GM23338 (cell line): ENCODE results near the gene FNDC4. TPM values are rescaled to one million over a fixed set of nuclear protein-coding genes. Genes with fewer than 3 reads are reported as not detected.

ENCODE experiments used
- ATAC-seq: fragments of 200-7000 bp; cut with Tn5 transposase; 3 replicates; pipeline ENCODE4 v1.9.1; 2020
- DNase-seq: peaks from one replicate; pipeline ENCODE4 v3.0.0-alpha.2; 2015; ENCODE audit warnings: low spot score
- H2AFZ ChIP-seq: fragments of 200-600 bp; sonication (generic); 2 replicates; pipeline ENCODE4 v1.8.0; 2016; ENCODE audit warnings: antibody characterized with exemption, mild to moderate bottlenecking, moderate library complexity
- H3F3A ChIP-seq: fragments of 200-600 bp; sonication (generic); replicated peaks from 2 replicates; pipeline ENCODE4 v1.8.0; 2017; ENCODE audit warnings: antibody characterized with exemption, mixed run types, low read depth
- H3K27ac ChIP-seq: fragments of 200-600 bp; sonication (generic); 2 replicates; pipeline ENCODE4 v1.6.1; 2016; ENCODE audit warnings: low read depth
- H3K27me3 ChIP-seq: fragments of 200-600 bp; sonication (generic); 2 replicates; pipeline ENCODE4 v1.8.0; 2016; ENCODE audit warnings: mild to moderate bottlenecking, mixed run types, moderate library complexity; ENCODE audit not compliant: insufficient read depth
- H3K36me3 ChIP-seq: fragments of 200-600 bp; sonication (generic); 2 replicates; pipeline ENCODE4 v1.8.0; 2016; ENCODE audit warnings: mild to moderate bottlenecking; ENCODE audit not compliant: insufficient read depth
- H3K4me1 ChIP-seq: fragments of 200-600 bp; sonication (generic); 2 replicates; pipeline ENCODE4 v1.8.0; 2016; ENCODE audit warnings: mild to moderate bottlenecking, moderate library complexity; ENCODE audit not compliant: insufficient read depth
- H3K4me2 ChIP-seq: fragments of 200-600 bp; sonication (generic); 2 replicates; pipeline ENCODE4 v1.7.1; 2017; ENCODE audit warnings: mixed run types
- H3K4me3 ChIP-seq: fragments of 200-600 bp; sonication (generic); 2 replicates; pipeline ENCODE4 v1.6.1; 2016; ENCODE audit warnings: mixed run types
- H3K79me2 ChIP-seq: fragments of 200-600 bp; sonication (generic); replicated peaks from 2 replicates; pipeline ENCODE4 v1.8.0; 2017; ENCODE audit warnings: mild to moderate bottlenecking; ENCODE audit not compliant: insufficient read depth
- H3K9me2 ChIP-seq: fragments of 200-600 bp; sonication (generic); 2 replicates; pipeline ENCODE4 v1.8.0; 2017; ENCODE audit not compliant: insufficient read depth
- H4K20me1 ChIP-seq: fragments of 200-600 bp; sonication (generic); replicated peaks from 2 replicates; pipeline ENCODE4 v1.8.0; 2017; ENCODE audit warnings: mild to moderate bottlenecking; ENCODE audit not compliant: insufficient read depth
- H3K27ac Mint-ChIP-seq: 2 replicates; pipeline ENCODE4 v1.8.0; 2020; ENCODE audit warnings: inconsistent platforms, mild to moderate bottlenecking, moderate library complexity, mixed read lengths
- H3K27me3 Mint-ChIP-seq: 3 replicates; pipeline ENCODE4 v1.8.0; 2022; ENCODE audit warnings: low read depth, mild to moderate bottlenecking, moderate library complexity, mixed read lengths, inconsistent platforms; ENCODE audit not compliant: insufficient read depth, poor library complexity
- H3K36me3 Mint-ChIP-seq: 3 replicates; pipeline ENCODE4 v1.8.0; 2021; ENCODE audit warnings: low read depth, mild to moderate bottlenecking, inconsistent platforms, moderate library complexity, mixed read lengths
- H3K4me1 Mint-ChIP-seq: 3 replicates; pipeline ENCODE4 v1.8.0; 2020; ENCODE audit warnings: mild to moderate bottlenecking, inconsistent platforms, mixed read lengths
- H3K4me3 Mint-ChIP-seq: 3 replicates; pipeline ENCODE4 v1.8.0; 2021; ENCODE audit warnings: moderate library complexity, mild to moderate bottlenecking, inconsistent platforms, mixed read lengths
- H3K9me3 Mint-ChIP-seq: 3 replicates; pipeline ENCODE4 v1.8.0; 2020; ENCODE audit warnings: moderate library complexity, mild to moderate bottlenecking, inconsistent platforms, mixed read lengths
- CREB1 ChIP-seq: fragments of 250-450 bp; sonication (Bioruptor Pico); IDR thresholded peaks from 2 replicates; pipeline ENCODE4 v1.5.0; 2020; ENCODE audit warnings: low read depth, mild to moderate bottlenecking, moderate library complexity
- EZH2 ChIP-seq: fragments of 200-600 bp; sonication (generic); IDR thresholded peaks from one replicate; pipeline ENCODE4 v1.8.0; 2017; ENCODE audit warnings: antibody characterized with exemption, mild to moderate bottlenecking, low read depth; ENCODE audit not compliant: unreplicated experiment
- EZH2phosphoT487 ChIP-seq: fragments of 200-600 bp; sonication (generic); IDR thresholded peaks from one replicate; pipeline ENCODE4 v1.8.1; 2018; ENCODE audit warnings: antibody characterized with exemption; ENCODE audit not compliant: unreplicated experiment
- JUNB ChIP-seq: IDR thresholded peaks from one replicate; pipeline ENCODE4 v1.6.1; 2016; ENCODE audit warnings: antibody characterized with exemption; ENCODE audit not compliant: unreplicated experiment
- NANOG ChIP-seq: IDR thresholded peaks from 2 replicates; pipeline ENCODE4 v1.6.1; 2016; ENCODE audit warnings: antibody characterized with exemption, borderline replicate concordance
- POLR2AphosphoS5 ChIP-seq: IDR thresholded peaks from 2 replicates; pipeline ENCODE4 v1.6.1; 2016; ENCODE audit warnings: antibody characterized with exemption, low read depth
- STAT1 ChIP-seq: IDR thresholded peaks from one replicate; pipeline ENCODE4 v1.6.1; 2016; ENCODE audit warnings: antibody characterized with exemption; ENCODE audit not compliant: unreplicated experiment
- ZNF114 ChIP-seq: fragments of 250-450 bp; sonication (Bioruptor Pico); IDR thresholded peaks from 2 replicates; pipeline ENCODE4 v1.5.0; 2020; ENCODE audit warnings: mild to moderate bottlenecking, moderate library complexity
- ZNF331 ChIP-seq: fragments of 250-450 bp; sonication (Bioruptor Pico); IDR thresholded peaks from 2 replicates; pipeline ENCODE4 v1.5.0; 2020; ENCODE audit warnings: low read depth, mild to moderate bottlenecking, moderate library complexity
- polyA plus RNA-seq: library from polyadenylated mRNA; unstranded; fragments of >200 nt; fragmentation: Nextera tagmentation; extraction: Ambion mirVana; gene quantifications from 2 replicates; pipeline ENCODE4 v1.2.1, GENCODE V29; 2016
- total RNA-seq: library from RNA; depleted of rRNA; stranded (reverse); fragments of >200 nt; shearing (Covaris generic); gene quantifications from 2 replicates; pipeline ENCODE4 v1.2.3, GENCODE V29; 2014
- TF ChIP-seq, protein P1 (sequence below): fragments of 250-450 bp; sonication (Bioruptor Pico); IDR thresholded peaks from 2 replicates; pipeline ENCODE4 v1.5.0; 2020; ENCODE audit warnings: mild to moderate bottlenecking, moderate library complexity
- TF ChIP-seq, protein P2 (sequence below): IDR thresholded peaks from 2 replicates; pipeline ENCODE4 v1.6.1; 2016; ENCODE audit warnings: antibody characterized with exemption
- TF ChIP-seq, protein P3 (sequence below), 2 experiments: fragments of 200-600 bp in 1 of 2; sonication (generic) in 1 of 2; conservative IDR thresholded peaks; 2 replicates each; pipeline versions ENCODE4 v1.5.1 to v1.6.1; 2016 to 2017; ENCODE audit warnings: antibody characterized with exemption in 2 of 2, low read depth in 2 of 2, mild to moderate bottlenecking in 2 of 2, moderate library complexity in 1 of 2
- TF ChIP-seq, protein P4 (sequence below): IDR thresholded peaks from one replicate; pipeline ENCODE4 v1.6.1; 2018; ENCODE audit warnings: antibody characterized with exemption; ENCODE audit not compliant: unreplicated experiment

The FNDC4 gene
- total and polyA plus RNA-seq, 2 experiments from 2014 or later = 5.9 to 13.3 TPM

DNA sequence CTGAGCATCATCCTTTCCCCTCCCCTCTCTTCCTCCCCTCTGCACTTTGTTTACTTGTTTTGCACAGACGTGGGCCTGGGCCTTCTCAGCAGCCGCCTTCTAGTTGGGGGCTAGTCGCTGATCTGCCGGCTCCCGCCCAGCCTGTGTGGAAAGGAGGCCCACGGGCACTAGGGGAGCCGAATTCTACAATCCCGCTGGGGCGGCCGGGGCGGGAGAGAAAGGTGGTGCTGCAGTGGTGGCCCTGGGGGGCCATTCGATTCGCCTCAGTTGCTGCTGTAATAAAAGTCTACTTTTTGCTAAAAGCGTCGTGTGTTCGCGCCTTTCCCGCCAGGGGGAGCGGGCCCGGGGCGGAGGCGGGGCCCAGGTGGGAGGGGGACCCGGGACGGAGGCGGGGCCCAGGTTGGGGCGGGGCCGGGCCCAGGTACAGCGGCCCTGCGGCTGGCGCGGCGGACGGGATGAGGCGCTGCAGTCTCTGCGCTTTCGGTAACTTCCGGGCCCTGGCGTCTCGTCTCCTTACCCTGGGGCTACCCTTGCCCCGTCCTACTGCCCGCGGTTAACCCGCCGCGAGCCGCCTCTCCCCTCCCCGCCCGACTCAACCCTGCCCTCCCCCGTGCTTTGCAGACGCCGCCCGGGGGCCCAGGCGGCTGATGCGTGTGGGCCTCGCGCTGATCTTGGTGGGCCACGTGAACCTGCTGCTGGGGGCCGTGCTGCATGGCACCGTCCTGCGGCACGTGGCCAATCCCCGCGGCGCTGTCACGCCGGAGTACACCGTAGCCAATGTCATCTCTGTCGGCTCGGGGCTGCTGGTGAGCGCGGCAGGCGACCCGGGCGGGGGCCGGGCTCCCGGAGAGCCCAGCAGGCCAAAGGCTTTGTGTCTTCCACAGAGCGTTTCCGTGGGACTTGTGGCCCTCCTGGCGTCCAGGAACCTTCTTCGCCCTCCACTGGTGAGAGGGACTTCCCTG, 52.8 kb downstream of the FNDC4 start, which contains the start of gene KRTCAP3:
TSS of gene KRTCAP3 (plus strand) at position 424 of the 962 bp plus-strand sequence. CDS start at position 456, 32 bp downstream.
- DNase-seq (peak; percentile 96), ATAC-seq (peak; percentile 96)
- H2AFZ ChIP-seq = peak within 1 kb of the TSS; percentile 97
- H4K20me1 ChIP-seq = no peaks in the 10 kb centered on the region; the same call in none of the 2 replicates
- Mint-ChIP-seq H3K36me3 (peaks cover 51% of the 10 kb centered on the region), H3K9me3 (no peaks in the 10 kb centered on the region), H3K4me1 (peaks cover 16% of the 10 kb centered on the region), H3K27ac (0 out of 2 replicates have a peak within 1 kb of the TSS, but pooled peaks have one; percentile 27), H3K27me3 (peaks cover 8% of the 10 kb centered on the region), H3K4me3 (peak within 1 kb of the TSS; percentile 78)
- peak within 1 kb of the TSS; percentile 77 for H3K4me3 ChIP-seq
- H3K79me2 ChIP-seq = no peaks in the 10 kb centered on the region; the same call in 1 of the 2 replicates
- H3K27me3 ChIP-seq = no peaks in the 10 kb centered on the region
- no peaks in the 10 kb centered on the region for H3K9me2 ChIP-seq
- peak within 1 kb of the TSS; percentile 84; the same call in 1 of the 2 replicates for H3K27ac ChIP-seq
- H3F3A ChIP-seq = peaks cover 21% of the 10 kb centered on the region
- peaks cover 8% of the 10 kb centered on the region for H3K36me3 ChIP-seq
- TF ChIP-seq CREB1 (CRISPR knock-in tag) (no peak), POLR2AphosphoS5 (peak; percentile 74), EZH2phosphoT487 (no peak), NANOG (no peak), ZNF331 (CRISPR knock-in tag) (no peak), ZNF114 (CRISPR knock-in tag) (no peak), EZH2 (no peak), JUNB (no peak), STAT1 (no peak)
- TF ChIP-seq, protein P1, sequence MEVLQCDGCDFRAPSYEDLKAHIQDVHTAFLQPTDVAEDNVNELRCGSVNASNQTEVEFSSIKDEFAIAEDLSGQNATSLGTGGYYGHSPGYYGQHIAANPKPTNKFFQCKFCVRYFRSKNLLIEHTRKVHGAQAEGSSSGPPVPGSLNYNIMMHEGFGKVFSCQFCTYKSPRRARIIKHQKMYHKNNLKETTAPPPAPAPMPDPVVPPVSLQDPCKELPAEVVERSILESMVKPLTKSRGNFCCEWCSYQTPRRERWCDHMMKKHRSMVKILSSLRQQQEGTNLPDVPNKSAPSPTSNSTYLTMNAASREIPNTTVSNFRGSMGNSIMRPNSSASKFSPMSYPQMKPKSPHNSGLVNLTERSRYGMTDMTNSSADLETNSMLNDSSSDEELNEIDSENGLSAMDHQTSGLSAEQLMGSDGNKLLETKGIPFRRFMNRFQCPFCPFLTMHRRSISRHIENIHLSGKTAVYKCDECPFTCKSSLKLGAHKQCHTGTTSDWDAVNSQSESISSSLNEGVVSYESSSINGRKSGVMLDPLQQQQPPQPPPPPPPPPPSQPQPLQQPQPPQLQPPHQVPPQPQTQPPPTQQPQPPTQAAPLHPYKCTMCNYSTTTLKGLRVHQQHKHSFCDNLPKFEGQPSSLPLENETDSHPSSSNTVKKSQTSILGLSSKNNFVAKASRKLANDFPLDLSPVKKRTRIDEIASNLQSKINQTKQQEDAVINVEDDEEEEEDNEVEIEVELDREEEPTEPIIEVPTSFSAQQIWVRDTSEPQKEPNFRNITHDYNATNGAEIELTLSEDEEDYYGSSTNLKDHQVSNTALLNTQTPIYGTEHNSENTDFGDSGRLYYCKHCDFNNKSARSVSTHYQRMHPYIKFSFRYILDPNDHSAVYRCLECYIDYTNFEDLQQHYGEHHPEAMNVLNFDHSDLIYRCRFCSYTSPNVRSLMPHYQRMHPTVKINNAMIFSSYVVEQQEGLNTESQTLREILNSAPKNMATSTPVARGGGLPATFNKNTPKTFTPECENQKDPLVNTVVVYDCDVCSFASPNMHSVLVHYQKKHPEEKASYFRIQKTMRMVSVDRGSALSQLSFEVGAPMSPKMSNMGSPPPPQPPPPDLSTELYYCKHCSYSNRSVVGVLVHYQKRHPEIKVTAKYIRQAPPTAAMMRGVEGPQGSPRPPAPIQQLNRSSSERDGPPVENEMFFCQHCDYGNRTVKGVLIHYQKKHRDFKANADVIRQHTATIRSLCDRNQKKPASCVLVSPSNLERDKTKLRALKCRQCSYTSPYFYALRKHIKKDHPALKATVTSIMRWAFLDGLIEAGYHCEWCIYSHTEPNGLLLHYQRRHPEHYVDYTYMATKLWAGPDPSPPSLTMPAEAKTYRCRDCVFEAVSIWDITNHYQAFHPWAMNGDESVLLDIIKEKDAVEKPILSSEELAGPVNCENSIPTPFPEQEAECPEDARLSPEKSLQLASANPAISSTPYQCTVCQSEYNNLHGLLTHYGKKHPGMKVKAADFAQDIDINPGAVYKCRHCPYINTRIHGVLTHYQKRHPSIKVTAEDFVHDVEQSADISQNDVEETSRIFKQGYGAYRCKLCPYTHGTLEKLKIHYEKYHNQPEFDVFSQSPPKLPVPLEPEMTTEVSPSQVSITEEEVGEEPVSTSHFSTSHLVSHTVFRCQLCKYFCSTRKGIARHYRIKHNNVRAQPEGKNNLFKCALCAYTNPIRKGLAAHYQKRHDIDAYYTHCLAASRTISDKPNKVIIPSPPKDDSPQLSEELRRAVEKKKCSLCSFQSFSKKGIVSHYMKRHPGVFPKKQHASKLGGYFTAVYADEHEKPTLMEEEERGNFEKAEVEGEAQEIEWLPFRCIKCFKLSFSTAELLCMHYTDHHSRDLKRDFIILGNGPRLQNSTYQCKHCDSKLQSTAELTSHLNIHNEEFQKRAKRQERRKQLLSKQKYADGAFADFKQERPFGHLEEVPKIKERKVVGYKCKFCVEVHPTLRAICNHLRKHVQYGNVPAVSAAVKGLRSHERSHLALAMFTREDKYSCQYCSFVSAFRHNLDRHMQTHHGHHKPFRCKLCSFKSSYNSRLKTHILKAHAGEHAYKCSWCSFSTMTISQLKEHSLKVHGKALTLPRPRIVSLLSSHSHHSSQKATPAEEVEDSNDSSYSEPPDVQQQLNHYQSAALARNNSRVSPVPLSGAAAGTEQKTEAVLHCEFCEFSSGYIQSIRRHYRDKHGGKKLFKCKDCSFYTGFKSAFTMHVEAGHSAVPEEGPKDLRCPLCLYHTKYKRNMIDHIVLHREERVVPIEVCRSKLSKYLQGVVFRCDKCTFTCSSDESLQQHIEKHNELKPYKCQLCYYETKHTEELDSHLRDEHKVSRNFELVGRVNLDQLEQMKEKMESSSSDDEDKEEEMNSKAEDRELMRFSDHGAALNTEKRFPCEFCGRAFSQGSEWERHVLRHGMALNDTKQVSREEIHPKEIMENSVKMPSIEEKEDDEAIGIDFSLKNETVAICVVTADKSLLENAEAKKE (CRISPR knock-in tag) = no peak
- TF ChIP-seq, protein P2, sequence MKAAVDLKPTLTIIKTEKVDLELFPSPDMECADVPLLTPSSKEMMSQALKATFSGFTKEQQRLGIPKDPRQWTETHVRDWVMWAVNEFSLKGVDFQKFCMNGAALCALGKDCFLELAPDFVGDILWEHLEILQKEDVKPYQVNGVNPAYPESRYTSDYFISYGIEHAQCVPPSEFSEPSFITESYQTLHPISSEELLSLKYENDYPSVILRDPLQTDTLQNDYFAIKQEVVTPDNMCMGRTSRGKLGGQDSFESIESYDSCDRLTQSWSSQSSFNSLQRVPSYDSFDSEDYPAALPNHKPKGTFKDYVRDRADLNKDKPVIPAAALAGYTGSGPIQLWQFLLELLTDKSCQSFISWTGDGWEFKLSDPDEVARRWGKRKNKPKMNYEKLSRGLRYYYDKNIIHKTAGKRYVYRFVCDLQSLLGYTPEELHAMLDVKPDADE = no peak; the same call in 1 of the 2 replicates
- TF ChIP-seq, protein P3, sequence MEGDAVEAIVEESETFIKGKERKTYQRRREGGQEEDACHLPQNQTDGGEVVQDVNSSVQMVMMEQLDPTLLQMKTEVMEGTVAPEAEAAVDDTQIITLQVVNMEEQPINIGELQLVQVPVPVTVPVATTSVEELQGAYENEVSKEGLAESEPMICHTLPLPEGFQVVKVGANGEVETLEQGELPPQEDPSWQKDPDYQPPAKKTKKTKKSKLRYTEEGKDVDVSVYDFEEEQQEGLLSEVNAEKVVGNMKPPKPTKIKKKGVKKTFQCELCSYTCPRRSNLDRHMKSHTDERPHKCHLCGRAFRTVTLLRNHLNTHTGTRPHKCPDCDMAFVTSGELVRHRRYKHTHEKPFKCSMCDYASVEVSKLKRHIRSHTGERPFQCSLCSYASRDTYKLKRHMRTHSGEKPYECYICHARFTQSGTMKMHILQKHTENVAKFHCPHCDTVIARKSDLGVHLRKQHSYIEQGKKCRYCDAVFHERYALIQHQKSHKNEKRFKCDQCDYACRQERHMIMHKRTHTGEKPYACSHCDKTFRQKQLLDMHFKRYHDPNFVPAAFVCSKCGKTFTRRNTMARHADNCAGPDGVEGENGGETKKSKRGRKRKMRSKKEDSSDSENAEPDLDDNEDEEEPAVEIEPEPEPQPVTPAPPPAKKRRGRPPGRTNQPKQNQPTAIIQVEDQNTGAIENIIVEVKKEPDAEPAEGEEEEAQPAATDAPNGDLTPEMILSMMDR (conservative IDR thresholded peaks at IDR 0.05; ENCODE audit: low read depth in 2 of 2) = peak; percentile 53 to 63
- TF ChIP-seq, protein P4, sequence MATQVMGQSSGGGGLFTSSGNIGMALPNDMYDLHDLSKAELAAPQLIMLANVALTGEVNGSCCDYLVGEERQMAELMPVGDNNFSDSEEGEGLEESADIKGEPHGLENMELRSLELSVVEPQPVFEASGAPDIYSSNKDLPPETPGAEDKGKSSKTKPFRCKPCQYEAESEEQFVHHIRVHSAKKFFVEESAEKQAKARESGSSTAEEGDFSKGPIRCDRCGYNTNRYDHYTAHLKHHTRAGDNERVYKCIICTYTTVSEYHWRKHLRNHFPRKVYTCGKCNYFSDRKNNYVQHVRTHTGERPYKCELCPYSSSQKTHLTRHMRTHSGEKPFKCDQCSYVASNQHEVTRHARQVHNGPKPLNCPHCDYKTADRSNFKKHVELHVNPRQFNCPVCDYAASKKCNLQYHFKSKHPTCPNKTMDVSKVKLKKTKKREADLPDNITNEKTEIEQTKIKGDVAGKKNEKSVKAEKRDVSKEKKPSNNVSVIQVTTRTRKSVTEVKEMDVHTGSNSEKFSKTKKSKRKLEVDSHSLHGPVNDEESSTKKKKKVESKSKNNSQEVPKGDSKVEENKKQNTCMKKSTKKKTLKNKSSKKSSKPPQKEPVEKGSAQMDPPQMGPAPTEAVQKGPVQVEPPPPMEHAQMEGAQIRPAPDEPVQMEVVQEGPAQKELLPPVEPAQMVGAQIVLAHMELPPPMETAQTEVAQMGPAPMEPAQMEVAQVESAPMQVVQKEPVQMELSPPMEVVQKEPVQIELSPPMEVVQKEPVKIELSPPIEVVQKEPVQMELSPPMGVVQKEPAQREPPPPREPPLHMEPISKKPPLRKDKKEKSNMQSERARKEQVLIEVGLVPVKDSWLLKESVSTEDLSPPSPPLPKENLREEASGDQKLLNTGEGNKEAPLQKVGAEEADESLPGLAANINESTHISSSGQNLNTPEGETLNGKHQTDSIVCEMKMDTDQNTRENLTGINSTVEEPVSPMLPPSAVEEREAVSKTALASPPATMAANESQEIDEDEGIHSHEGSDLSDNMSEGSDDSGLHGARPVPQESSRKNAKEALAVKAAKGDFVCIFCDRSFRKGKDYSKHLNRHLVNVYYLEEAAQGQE = no peak
- peaks cover 7% of the 10 kb centered on the region for H3K4me1 ChIP-seq
- peak within 1 kb of the TSS; percentile 94 for H3K4me2 ChIP-seq
